ENCODE results near the gene SCARB1. TPM values are rescaled to one million over a fixed set of nuclear protein-coding genes. Genes with fewer than 3 reads are reported as not detected.

SCARB1 gene
- total and polyA plus RNA-seq, 2 experiments from 2014 or later, result 2.2 to 5.2 TPM

DNA sequence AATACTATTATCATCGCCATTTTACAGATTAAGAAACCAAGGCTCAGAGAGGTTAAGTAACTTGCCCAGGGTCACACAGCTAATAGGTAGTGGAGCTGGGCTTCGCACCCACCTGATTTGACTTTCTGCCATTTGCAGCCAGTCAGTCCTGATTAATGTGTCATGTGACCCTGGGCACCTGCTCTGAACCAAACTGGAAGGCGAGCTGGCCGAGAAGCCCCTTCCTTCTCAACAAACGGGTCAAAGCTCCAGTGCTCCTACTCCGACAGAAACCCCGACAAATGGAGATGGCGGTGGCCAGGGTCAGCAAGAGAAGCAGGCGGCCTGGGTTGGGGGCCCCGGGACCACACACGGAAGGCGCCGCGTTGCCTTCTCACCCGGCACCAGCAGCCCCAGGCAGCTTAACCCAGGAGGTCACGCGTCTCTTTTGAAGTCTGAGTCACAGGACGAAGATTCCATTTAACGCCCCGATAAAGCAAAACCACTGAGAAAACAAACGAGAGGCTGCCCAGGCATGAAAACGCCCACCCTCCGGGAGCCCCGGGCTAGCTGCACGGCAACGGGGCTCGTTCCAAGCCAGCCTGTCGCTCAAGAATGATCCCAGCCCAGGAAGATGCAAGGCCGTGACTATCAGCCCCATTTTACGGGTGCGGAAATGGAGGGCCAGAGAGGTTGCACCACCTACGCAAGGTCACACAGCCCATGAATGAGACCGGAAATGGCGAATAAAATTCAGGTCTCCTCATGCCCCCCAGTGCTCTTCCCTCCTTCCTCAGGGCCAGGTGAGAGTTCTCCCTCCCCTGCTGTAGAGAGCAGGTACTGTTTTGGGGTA is 124.8 kb downstream of the SCARB1 start:
- Histone ChIP-seq H3K9me2 (ENCODE audit: insufficient read depth) (no peaks in the 10 kb centered on the region), H3K27ac (no peak overlapping the region), H3K27me3 (replicated peaks; ENCODE audit: insufficient read depth) (no peaks in the 10 kb centered on the region), H3K4me3 (no peak overlapping the region), H4K20me1 (ENCODE audit: insufficient read depth) (no peaks in the 10 kb centered on the region), H3K36me3 (ENCODE audit: low read depth) (no peaks in the 10 kb centered on the region), H3K4me1 (ENCODE audit: insufficient read depth) (peaks cover 4% of the 10 kb centered on the region), H3F3A (ENCODE audit: insufficient read depth) (peaks cover 9% of the 10 kb centered on the region), H3K9ac (no peak overlapping the region), H3K79me2 (ENCODE audit: insufficient read depth) (no peaks in the 10 kb centered on the region), H3K4me2 (ENCODE audit: unreplicated experiment) (no peak overlapping the region), H2AFZ (no peak overlapping the region), H3K9me3 (ENCODE audit: low read depth) (no peaks in the 10 kb centered on the region)
- in situ Hi-C loops (cut with MboI), result no loop called here
- 76 to 77% methylated on average over 34 of the region's 34 CpGs for WGBS, 2 experiments (ENCODE audit: low coverage in 1 of 2, low lambda C conversion rate in 2 of 2, missing lambda C conversion rate in 2 of 2)
- TF ChIP-seq EZH2phosphoT487 (IDR thresholded peaks at IDR 0.05; ENCODE audit: insufficient read depth, low read depth), result no peak
- no peak for TF ChIP-seq EZH2 (IDR thresholded peaks at IDR 0.05; ENCODE audit: insufficient read depth, poor library complexity, severe bottlenecking)
- no peak for DNase-seq

DNA sequence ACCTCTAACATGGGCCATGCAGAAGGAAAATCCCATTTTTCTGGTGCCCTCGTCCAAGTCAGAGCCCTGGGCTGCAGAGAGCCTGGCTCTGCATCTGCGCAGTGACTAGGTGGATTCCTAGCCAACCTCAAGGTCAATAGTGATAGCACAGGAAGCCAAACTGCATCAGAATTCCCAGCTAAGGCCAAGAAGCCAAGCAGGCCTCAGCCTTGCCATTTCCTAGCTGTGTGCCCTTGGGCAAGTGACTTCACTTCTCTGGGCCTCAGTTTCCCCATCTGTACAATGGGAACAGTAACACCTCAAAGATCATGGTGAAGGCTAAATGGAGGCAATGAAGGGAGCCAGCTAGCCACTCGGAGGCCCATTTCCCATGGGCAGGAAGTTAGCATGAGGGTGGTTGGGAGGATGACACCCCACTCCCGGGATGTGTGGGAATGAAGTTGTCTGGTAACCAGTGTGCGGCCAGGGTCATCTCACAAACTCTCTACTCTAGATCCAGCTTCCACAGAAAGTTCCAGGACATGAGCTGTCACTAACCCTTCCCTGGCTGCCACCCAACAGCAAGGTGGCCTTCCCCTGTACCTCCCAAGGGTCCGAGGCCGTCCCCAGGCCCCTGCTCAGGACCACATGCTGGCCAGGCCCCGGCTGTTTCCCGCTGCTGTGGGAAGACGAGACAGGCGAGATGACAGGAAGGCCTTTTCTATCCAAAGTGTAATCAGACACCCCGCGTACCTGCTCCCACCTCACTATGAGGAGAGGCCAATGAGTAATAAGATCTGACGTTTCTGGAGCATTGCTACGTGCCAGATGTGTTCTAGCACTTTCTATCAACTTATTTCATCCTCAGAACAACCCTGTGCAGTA is 125.7 kb downstream of the SCARB1 start:
- DNase-seq, result no peak

DNA sequence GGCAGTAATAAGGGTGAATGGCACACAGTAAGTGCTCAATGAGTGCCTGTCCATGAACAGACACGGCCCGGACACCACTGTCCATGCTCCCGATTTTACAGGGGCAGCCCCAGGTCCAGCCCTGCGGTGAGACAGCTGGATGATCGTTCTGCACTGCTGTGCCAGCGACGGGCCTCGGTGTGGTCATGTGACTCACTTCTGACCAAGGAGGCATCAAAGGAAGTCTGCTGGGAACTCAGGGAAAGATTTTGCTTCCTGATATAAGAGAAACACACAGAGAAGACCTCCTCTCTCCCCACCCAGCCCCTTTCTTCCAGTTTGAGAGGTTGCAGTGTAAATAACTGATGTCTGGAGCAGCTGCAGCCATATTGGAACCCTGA is 126.6 kb downstream of the SCARB1 start:
- Histone ChIP-seq H3K9me2 (ENCODE audit: insufficient read depth) (no peaks in the 10 kb centered on the region), H3K27ac (no peak overlapping the region), H3F3A (ENCODE audit: insufficient read depth) (peaks cover 9% of the 10 kb centered on the region), H2AFZ (no peak overlapping the region), H3K27me3 (replicated peaks; ENCODE audit: insufficient read depth) (no peaks in the 10 kb centered on the region), H3K9me3 (ENCODE audit: low read depth) (no peaks in the 10 kb centered on the region), H3K4me3 (no peak overlapping the region), H3K4me1 (ENCODE audit: insufficient read depth) (peaks cover 4% of the 10 kb centered on the region), H3K9ac (no peak overlapping the region), H3K36me3 (ENCODE audit: low read depth) (no peaks in the 10 kb centered on the region), H3K4me2 (ENCODE audit: unreplicated experiment) (no peak overlapping the region), H4K20me1 (ENCODE audit: insufficient read depth) (no peaks in the 10 kb centered on the region), H3K79me2 (ENCODE audit: insufficient read depth) (no peaks in the 10 kb centered on the region)
- in situ Hi-C loops (cut with MboI), result no loop called here
- no peak for DNase-seq
- WGBS, 2 experiments (ENCODE audit: low coverage in 1 of 2, low lambda C conversion rate in 2 of 2, missing lambda C conversion rate in 2 of 2), result 82 to 87% methylated on average over 8 of the region's 8 CpGs
- TF ChIP-seq EZH2 (IDR thresholded peaks at IDR 0.05; ENCODE audit: insufficient read depth, poor library complexity, severe bottlenecking), result no peak
- no peak for TF ChIP-seq EZH2phosphoT487 (IDR thresholded peaks at IDR 0.05; ENCODE audit: insufficient read depth, low read depth)

More for the DNA sequence above, 125.7 kb downstream of the SCARB1 start:
- Histone ChIP-seq H4K20me1 (ENCODE audit: insufficient read depth) (no peaks in the 10 kb centered on the region), H3K9ac (no peak overlapping the region), H3K36me3 (ENCODE audit: low read depth) (no peaks in the 10 kb centered on the region), H3K4me1 (ENCODE audit: insufficient read depth) (peaks cover 4% of the 10 kb centered on the region), H3K4me3 (no peak overlapping the region), H3K9me3 (ENCODE audit: low read depth) (no peaks in the 10 kb centered on the region), H3K79me2 (ENCODE audit: insufficient read depth) (no peaks in the 10 kb centered on the region), H2AFZ (no peak overlapping the region), H3K27ac (no peak overlapping the region), H3K27me3 (replicated peaks; ENCODE audit: insufficient read depth) (no peaks in the 10 kb centered on the region), H3K4me2 (ENCODE audit: unreplicated experiment) (no peak overlapping the region), H3K9me2 (ENCODE audit: insufficient read depth) (no peaks in the 10 kb centered on the region), H3F3A (ENCODE audit: insufficient read depth) (peaks cover 9% of the 10 kb centered on the region)
- in situ Hi-C loops (cut with MboI), result no loop called here
- no peak for TF ChIP-seq EZH2 (IDR thresholded peaks at IDR 0.05; ENCODE audit: insufficient read depth, poor library complexity, severe bottlenecking)
- TF ChIP-seq EZH2phosphoT487 (IDR thresholded peaks at IDR 0.05; ENCODE audit: insufficient read depth, low read depth), result no peak
- 83% methylated on average over 15 of the region's 15 CpGs for WGBS, 2 experiments (ENCODE audit: low coverage in 1 of 2, low lambda C conversion rate in 2 of 2, missing lambda C conversion rate in 2 of 2)

DNA sequence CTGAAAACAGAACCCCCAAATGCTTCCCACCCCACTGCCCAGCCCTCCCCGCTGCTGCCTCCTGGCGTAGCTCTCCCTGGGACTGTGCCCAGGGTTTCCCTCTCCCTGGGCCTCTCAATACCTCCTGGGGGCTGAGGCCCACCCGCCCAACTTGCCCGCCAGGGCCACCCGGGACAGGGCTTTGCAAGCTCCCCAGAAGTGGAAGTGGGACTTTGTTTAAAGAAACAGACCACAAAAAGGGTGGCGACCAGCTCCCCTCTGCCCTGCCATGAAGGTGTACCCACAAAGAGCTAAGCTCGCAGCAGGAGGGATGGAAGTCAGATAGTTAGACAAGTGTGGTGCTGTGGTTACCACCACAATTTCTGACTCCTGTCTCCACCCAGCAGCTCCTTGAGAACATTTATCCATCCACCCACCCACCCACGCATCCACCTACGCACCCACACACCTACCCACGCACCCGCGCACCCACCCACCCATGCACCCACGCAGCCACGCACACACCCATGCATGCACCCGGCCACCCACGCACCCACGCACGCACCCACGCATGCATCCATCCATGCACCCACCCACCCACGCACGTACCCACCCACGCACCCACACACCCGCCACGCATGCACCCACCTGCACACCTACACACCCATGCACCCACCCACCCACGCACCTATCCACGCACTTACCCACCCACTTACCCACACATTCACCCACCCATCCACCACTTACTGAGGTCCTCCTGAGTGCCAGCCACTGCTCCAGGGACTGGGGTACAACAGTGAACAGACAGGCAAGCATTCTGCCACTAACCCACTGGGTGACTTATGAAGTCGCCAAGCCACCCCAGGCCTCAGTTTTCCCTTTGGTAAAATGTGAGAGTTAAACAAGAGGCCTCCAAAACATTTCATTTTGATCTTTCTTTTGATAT is 127.3 kb downstream of the SCARB1 start:
- TF ChIP-seq EZH2phosphoT487 (IDR thresholded peaks at IDR 0.05; ENCODE audit: insufficient read depth, low read depth) (no peak), EZH2 (IDR thresholded peaks at IDR 0.05; ENCODE audit: insufficient read depth, poor library complexity, severe bottlenecking) (no peak)
- H3K27me3 ChIP-seq (replicated peaks; ENCODE audit: insufficient read depth), result no peaks in the 10 kb centered on the region
- H3K79me2 ChIP-seq (ENCODE audit: insufficient read depth), result no peaks in the 10 kb centered on the region
- no peak overlapping the region for H3K4me3 ChIP-seq
- no peaks in the 10 kb centered on the region for H3K36me3 ChIP-seq (ENCODE audit: low read depth)
- H3K27ac ChIP-seq, result no peak overlapping the region
- H2AFZ ChIP-seq, result no peak overlapping the region
- in situ Hi-C loops (cut with MboI), result no loop called here
- no peak overlapping the region for H3K9ac ChIP-seq
- no peaks in the 10 kb centered on the region for H3K9me2 ChIP-seq (ENCODE audit: insufficient read depth)
- H3F3A ChIP-seq (ENCODE audit: insufficient read depth), result peaks cover 9% of the 10 kb centered on the region
- no peak overlapping the region for H3K4me2 ChIP-seq (ENCODE audit: unreplicated experiment)
- WGBS, 2 experiments (ENCODE audit: low coverage in 1 of 2, low lambda C conversion rate in 2 of 2, missing lambda C conversion rate in 2 of 2), result 90 to 94% methylated on average over 10 to 27 of the region's 27 CpGs
- H4K20me1 ChIP-seq (ENCODE audit: insufficient read depth), result no peaks in the 10 kb centered on the region
- no peaks in the 10 kb centered on the region for H3K9me3 ChIP-seq (ENCODE audit: low read depth)
- peaks cover 4% of the 10 kb centered on the region for H3K4me1 ChIP-seq (ENCODE audit: insufficient read depth)
- no peak for DNase-seq
